ENCODE measurements around the gene GRID2IP. TPM values are rescaled to one million over a fixed set of nuclear protein-coding genes. Genes with fewer than 3 reads are reported as not detected.
"Not testable (repeated sequence)": the region's sequence is repeated elsewhere in the genome, so short reads cannot be mapped to it uniquely, and the experiment has no call there.

Gene GRID2IP
- total and polyA plus RNA-seq, 4 donors = 0.16 to 0.80 (median 0.50) TPM

- Histone ChIP-seq H3K9ac (ENCODE audit: insufficient read depth in 1 of 2, low read length in 2 of 2) (no peak overlapping the region), H3K27me3 (ENCODE audit: control insufficient read depth in 3 of 3, insufficient read depth in 3 of 3, low read length in 2 of 3) (no peaks in the 10 kb centered on the region), H3K4me3 (no peak overlapping the region), H3K9me3 (ENCODE audit: control insufficient read depth in 4 of 4, insufficient read depth in 3 of 4, low read length in 3 of 4) (no peaks in the 10 kb centered on the region), H3K36me3 (ENCODE audit: control insufficient read depth in 4 of 4, insufficient read depth in 4 of 4, low read length in 4 of 4) (peaks cover 30 to 49% (median 42%) of the 10 kb centered on the region in 4 donors), H3K27ac (ENCODE audit: low read depth in 1 of 2, low read length in 1 of 2) (no peak overlapping the region), H3K4me1 (ENCODE audit: control insufficient read depth in 5 of 5, insufficient read depth in 5 of 5, low read length in 5 of 5) (no peaks in the 10 kb centered on the region)
- ATAC-seq (ENCODE audit: insufficient read depth, low FRiP score) = no peak
- no peak for DNase-seq
- 92 to 97% methylated on average over 8 of the region's 8 CpGs for WGBS, 2 donors
- TF ChIP-seq CTCF (IDR thresholded peaks at IDR 0.05; ENCODE audit: control extremely low read depth, extremely low read depth) = no peak
Measured at GRCh38 chr7:6465862-6466261, 85.4 kb downstream of the GRID2IP start.

- H3K27me3 ChIP-seq (ENCODE audit: control insufficient read depth in 3 of 3, insufficient read depth in 3 of 3, low read length in 2 of 3); H3K27ac ChIP-seq (ENCODE audit: low read depth in 1 of 2, low read length in 1 of 2); H3K9me3 ChIP-seq (ENCODE audit: control insufficient read depth in 4 of 4, insufficient read depth in 3 of 4, low read length in 3 of 4); H3K9ac ChIP-seq (ENCODE audit: insufficient read depth in 1 of 2, low read length in 2 of 2); DNase-seq; H3K4me1 ChIP-seq (ENCODE audit: control insufficient read depth in 5 of 5, insufficient read depth in 5 of 5, low read length in 5 of 5); H3K4me3 ChIP-seq; ATAC-seq (ENCODE audit: insufficient read depth, low FRiP score): not testable (repeated sequence)
- WGBS, 2 donors = 87 to 88% methylated on average over 5 of the region's 5 CpGs
- peaks cover 23 to 40% (median 33%) of the 10 kb centered on the region in 4 donors for H3K36me3 ChIP-seq (ENCODE audit: control insufficient read depth in 4 of 4, insufficient read depth in 4 of 4, low read length in 4 of 4)
Measured at GRCh38 chr7:6463609-6464008, 87.7 kb downstream of the GRID2IP start.

GRCh38 chr7:6461946-6462550, 89.2 kb downstream of the GRID2IP start:
- no peak overlapping the region for H3K4me3 ChIP-seq
- H3K36me3 ChIP-seq (ENCODE audit: control insufficient read depth in 4 of 4, insufficient read depth in 4 of 4, low read length in 4 of 4) = peaks cover 19 to 31% (median 25%) of the 10 kb centered on the region in 4 donors
- H3K27me3 ChIP-seq (ENCODE audit: control insufficient read depth in 3 of 3, insufficient read depth in 3 of 3, low read length in 2 of 3) = no peaks in the 10 kb centered on the region
- H3K9me3 ChIP-seq (ENCODE audit: control insufficient read depth in 4 of 4, insufficient read depth in 3 of 4, low read length in 3 of 4) = no peaks in the 10 kb centered on the region
- no peaks in the 10 kb centered on the region for H3K4me1 ChIP-seq (ENCODE audit: control insufficient read depth in 5 of 5, insufficient read depth in 5 of 5, low read length in 5 of 5)
- H3K9ac ChIP-seq (ENCODE audit: insufficient read depth in 1 of 2, low read length in 2 of 2) = no peak overlapping the region
- WGBS, 2 donors = 84 to 92% methylated on average over 4 of the region's 4 CpGs
- TF ChIP-seq CTCF (IDR thresholded peaks at IDR 0.05; ENCODE audit: control extremely low read depth, extremely low read depth) = no peak
- DNase-seq = no peak
- ATAC-seq (ENCODE audit: insufficient read depth, low FRiP score) = no peak
- no peak overlapping the region for H3K27ac ChIP-seq (ENCODE audit: low read depth in 1 of 2, low read length in 1 of 2)

GRCh38 chr7:6460990-6461584, 90.2 kb downstream of the GRID2IP start:
- Histone ChIP-seq H3K27ac (ENCODE audit: low read depth in 1 of 2, low read length in 1 of 2) (no peak overlapping the region), H3K36me3 (ENCODE audit: control insufficient read depth in 4 of 4, insufficient read depth in 4 of 4, low read length in 4 of 4) (peaks cover 10 to 24% (median 18%) of the 10 kb centered on the region in 4 donors), H3K4me3 (no peak overlapping the region), H3K4me1 (ENCODE audit: control insufficient read depth in 5 of 5, insufficient read depth in 5 of 5, low read length in 5 of 5) (no peaks in the 10 kb centered on the region), H3K9ac (ENCODE audit: insufficient read depth in 1 of 2, low read length in 2 of 2) (no peak overlapping the region), H3K9me3 (ENCODE audit: control insufficient read depth in 4 of 4, insufficient read depth in 3 of 4, low read length in 3 of 4) (no peaks in the 10 kb centered on the region), H3K27me3 (ENCODE audit: control insufficient read depth in 3 of 3, insufficient read depth in 3 of 3, low read length in 2 of 3) (no peaks in the 10 kb centered on the region)
- ATAC-seq (ENCODE audit: insufficient read depth, low FRiP score) (no peak), DNase-seq (no peak)
- 91 to 95% methylated on average over 11 of the region's 11 CpGs for WGBS, 2 donors
- TF ChIP-seq CTCF (IDR thresholded peaks at IDR 0.05; ENCODE audit: control extremely low read depth, extremely low read depth) = no peak
